ENCODE results near the gene ST6GALNAC3.

- no peak for TF ChIP-seq CTCF (IDR thresholded peaks at IDR 0.05)
- no peak for TF ChIP-seq EZH2phosphoT487 (IDR thresholded peaks at IDR 0.05)
- no peak for TF ChIP-seq EZH2 (IDR thresholded peaks at IDR 0.05)
These were observed 551.5 kb downstream of the ST6GALNAC3 start for GRCh38 chr1:76625886-76626678.
